Esophagus squamous epithelium (tissue), 4 donors: ENCODE measurements around the gene CHST10.

Experiments used
- POLR2A ChIP-seq, 4 donors: fragments of 450-650 bp; IDR thresholded peaks; one replicate each; pipeline ENCODE4 v1.6.1; 2017; ENCODE audit warnings: antibody characterized with exemption in 4 of 4, mild to moderate bottlenecking in 4 of 4, moderate library complexity in 3 of 4
- TF ChIP-seq, protein P1 (sequence below), 6 experiments: fragments of 450-650 bp in 4 of 6; fragments of 200-600 bp in 2 of 6; sonication (generic) in 2 of 6; IDR thresholded peaks; one replicate each; pipeline ENCODE4 v1.5.1; 2016 to 2019; ENCODE audit warnings: antibody characterized with exemption in 6 of 6, mild to moderate bottlenecking in 4 of 6, moderate library complexity in 4 of 6

GRCh38 chr2:100404411-100404810 lies 13.1 kb downstream of the CHST10 start:
- TF ChIP-seq, protein P1, sequence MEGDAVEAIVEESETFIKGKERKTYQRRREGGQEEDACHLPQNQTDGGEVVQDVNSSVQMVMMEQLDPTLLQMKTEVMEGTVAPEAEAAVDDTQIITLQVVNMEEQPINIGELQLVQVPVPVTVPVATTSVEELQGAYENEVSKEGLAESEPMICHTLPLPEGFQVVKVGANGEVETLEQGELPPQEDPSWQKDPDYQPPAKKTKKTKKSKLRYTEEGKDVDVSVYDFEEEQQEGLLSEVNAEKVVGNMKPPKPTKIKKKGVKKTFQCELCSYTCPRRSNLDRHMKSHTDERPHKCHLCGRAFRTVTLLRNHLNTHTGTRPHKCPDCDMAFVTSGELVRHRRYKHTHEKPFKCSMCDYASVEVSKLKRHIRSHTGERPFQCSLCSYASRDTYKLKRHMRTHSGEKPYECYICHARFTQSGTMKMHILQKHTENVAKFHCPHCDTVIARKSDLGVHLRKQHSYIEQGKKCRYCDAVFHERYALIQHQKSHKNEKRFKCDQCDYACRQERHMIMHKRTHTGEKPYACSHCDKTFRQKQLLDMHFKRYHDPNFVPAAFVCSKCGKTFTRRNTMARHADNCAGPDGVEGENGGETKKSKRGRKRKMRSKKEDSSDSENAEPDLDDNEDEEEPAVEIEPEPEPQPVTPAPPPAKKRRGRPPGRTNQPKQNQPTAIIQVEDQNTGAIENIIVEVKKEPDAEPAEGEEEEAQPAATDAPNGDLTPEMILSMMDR (IDR thresholded peaks at IDR 0.05) = no peak
- TF ChIP-seq POLR2A (IDR thresholded peaks at IDR 0.05) = no peak
